CD4-positive, CD25-positive, alpha-beta regulatory T cell (primary cell): Measurements from ENCODE around the gene AOAH. TPM values are rescaled to one million over a fixed set of nuclear protein-coding genes. Genes with fewer than 3 reads are reported as not detected.

Experiments
- ATAC-seq, 2 donors: fragments of 150-1000 bp; cut with Tn5 transposase; one replicate each; pipeline ENCODE4 v1.10.0; 2021; ENCODE audit warnings: low read depth in 2 of 2, moderate number of reproducible peaks in 2 of 2, moderate library complexity in 1 of 2
- DNase-seq, 3 donors: peaks; one replicate each; pipeline versions ENCODE4 v3.0.0 to v3.0.0-alpha.2; 2012 to 2022; ENCODE audit warnings: mixed read lengths in 1 of 3
- H3K27ac ChIP-seq: one replicate; pipeline ENCODE4 v1.7.0; 2013; ENCODE audit warnings: mild to moderate bottlenecking, low read length; ENCODE audit not compliant: insufficient read depth, poor library complexity, severe bottlenecking
- H3K27me3 ChIP-seq: one replicate; pipeline ENCODE4 v1.7.0; 2013; ENCODE audit warnings: low read length; ENCODE audit not compliant: control insufficient read depth, insufficient read depth
- H3K36me3 ChIP-seq: one replicate; pipeline ENCODE4 v1.7.0; 2013; ENCODE audit warnings: mild to moderate bottlenecking, low read length, moderate library complexity; ENCODE audit not compliant: control insufficient read depth, insufficient read depth
- H3K4me1 ChIP-seq: 2 replicates; pipeline ENCODE4 v1.7.0; 2013; ENCODE audit warnings: mild to moderate bottlenecking, low read length; ENCODE audit not compliant: insufficient read depth, control insufficient read depth, poor library complexity, severe bottlenecking
- H3K4me3 ChIP-seq: one replicate; pipeline ENCODE4 v1.7.0; 2013; ENCODE audit warnings: low read depth, mild to moderate bottlenecking, low read length, moderate library complexity
- H3K9me3 ChIP-seq, 2 experiments: 1 replicate in 1 of 2; 2 replicates in 1 of 2; pipeline ENCODE4 v1.7.0; 2013; ENCODE audit warnings: low read length in 2 of 2, mild to moderate bottlenecking in 1 of 2, moderate library complexity in 1 of 2; ENCODE audit not compliant: control insufficient read depth in 2 of 2
- H3K27ac Mint-ChIP-seq, 3 donors: one replicate each; pipeline ENCODE4 v1.8.0; 2020 to 2022; ENCODE audit warnings: mild to moderate bottlenecking in 3 of 3, mixed read lengths in 3 of 3, moderate library complexity in 2 of 3
- H3K27me3 Mint-ChIP-seq: one replicate; pipeline ENCODE4 v1.8.0; 2022; ENCODE audit warnings: mild to moderate bottlenecking, mixed read lengths
- H3K36me3 Mint-ChIP-seq: one replicate; pipeline ENCODE4 v1.8.0; 2020; ENCODE audit warnings: mixed read lengths
- H3K4me1 Mint-ChIP-seq, 4 donors: one replicate each; pipeline ENCODE4 v1.8.0; 2020 to 2022; ENCODE audit warnings: mixed read lengths in 4 of 4, mild to moderate bottlenecking in 1 of 4
- H3K4me3 Mint-ChIP-seq, 4 donors: one replicate each; pipeline ENCODE4 v1.8.0; 2020 to 2022; ENCODE audit warnings: mild to moderate bottlenecking in 4 of 4, mixed read lengths in 4 of 4, moderate library complexity in 3 of 4
- H3K9me3 Mint-ChIP-seq, 7 donors: one replicate each; pipeline ENCODE4 v1.8.0; 2020 to 2022; ENCODE audit warnings: mixed read lengths in 7 of 7, mild to moderate bottlenecking in 3 of 7, moderate library complexity in 2 of 7
- polyA plus RNA-seq, 4 donors: library from polyadenylated mRNA; unstranded; fragments of 300-500 nt; fragmentation: Illumina TruSeq; gene quantifications; one replicate each; pipeline ENCODE4 v1.2.3, GENCODE V29; 2021
- total RNA-seq: library from RNA; stranded (reverse); gene quantifications from one replicate; pipeline ENCODE4 v1.2.3, GENCODE V29; 2022

AOAH gene
- total and polyA plus RNA-seq, 5 donors from 2014 or later, result 0.46 to 5.7 (median 1.5) TPM

- no peak overlapping the region for H3K27ac Mint-ChIP-seq
- H3K9me3 Mint-ChIP-seq, result peaks cover 0 to 5% (median 0%) of the 10 kb centered on the region in 7 donors
- Histone ChIP-seq H3K4me1 (no peaks in the 10 kb centered on the region), H3K27ac (no peak overlapping the region), H3K27me3 (no peaks in the 10 kb centered on the region), H3K4me3 (no peak overlapping the region), H3K9me3 (no peaks in the 10 kb centered on the region), H3K36me3 (no peaks in the 10 kb centered on the region)
- ATAC-seq (no peak), DNase-seq (no peak)
- no peaks in the 10 kb centered on the region for H3K36me3 Mint-ChIP-seq
- H3K27me3 Mint-ChIP-seq, result peaks cover 6% of the 10 kb centered on the region
- H3K4me3 Mint-ChIP-seq, result no peak overlapping the region
- peaks cover 0 to 4% (median 0%) of the 10 kb centered on the region in 4 donors for H3K4me1 Mint-ChIP-seq
These were observed 64.5 kb downstream of the AOAH start for GRCh38 chr7:36659638-36660341.

- no peaks in the 10 kb centered on the region for H3K4me1 ChIP-seq
- DNase-seq (no peak), ATAC-seq (no peak)
- no peaks in the 10 kb centered on the region for H3K9me3 Mint-ChIP-seq
- no peak overlapping the region for H3K27ac Mint-ChIP-seq
- no peaks in the 10 kb centered on the region for H3K36me3 Mint-ChIP-seq
- H3K9me3 ChIP-seq, result no peaks in the 10 kb centered on the region
- no peak overlapping the region for H3K4me3 Mint-ChIP-seq
- no peak overlapping the region for H3K4me3 ChIP-seq
- no peaks in the 10 kb centered on the region for H3K27me3 ChIP-seq
- H3K27ac ChIP-seq, result no peak overlapping the region
- H3K27me3 Mint-ChIP-seq, result peaks cover 1% of the 10 kb centered on the region
- H3K4me1 Mint-ChIP-seq, result peaks cover 0 to 4% (median 0%) of the 10 kb centered on the region in 4 donors
- no peaks in the 10 kb centered on the region for H3K36me3 ChIP-seq
These were observed 65.2 kb downstream of the AOAH start for GRCh38 chr7:36659172-36659516.

- no peak overlapping the region for H3K27ac ChIP-seq
These were observed 65.7 kb downstream of the AOAH start for GRCh38 chr7:36658335-36659171.

GRCh38 chr7:36657036-36657660 is 67.1 kb downstream of the AOAH start:
- Mint-ChIP-seq H3K4me1 (peaks cover 0 to 4% (median 0%) of the 10 kb centered on the region in 4 donors), H3K9me3 (no peaks in the 10 kb centered on the region), H3K4me3 (no peak overlapping the region), H3K27me3 (no peaks in the 10 kb centered on the region), H3K36me3 (no peaks in the 10 kb centered on the region), H3K27ac (peak overlapping the region in 2 of 3 donors; percentile 48 to 57)
- Histone ChIP-seq H3K27ac (no peak overlapping the region), H3K9me3 (no peaks in the 10 kb centered on the region), H3K4me1 (no peaks in the 10 kb centered on the region), H3K27me3 (no peaks in the 10 kb centered on the region), H3K4me3 (no peak overlapping the region), H3K36me3 (no peaks in the 10 kb centered on the region)
- DNase-seq (no peak), ATAC-seq (no peak)

More at GRCh38 chr7:36658335-36659171, 65.7 kb downstream of the AOAH start:
- no peaks in the 10 kb centered on the region for H3K9me3 ChIP-seq
- no peak for DNase-seq
- no peak for ATAC-seq
- no peaks in the 10 kb centered on the region for H3K36me3 ChIP-seq
- H3K4me3 ChIP-seq, result no peak overlapping the region
- Mint-ChIP-seq H3K27me3 (no peaks in the 10 kb centered on the region), H3K9me3 (no peaks in the 10 kb centered on the region), H3K27ac (no peak overlapping the region), H3K4me3 (no peak overlapping the region), H3K36me3 (no peaks in the 10 kb centered on the region), H3K4me1 (peaks cover 0 to 4% (median 0%) of the 10 kb centered on the region in 4 donors)
- H3K27me3 ChIP-seq, result no peaks in the 10 kb centered on the region
- H3K4me1 ChIP-seq, result no peaks in the 10 kb centered on the region

GRCh38 chr7:36654436-36654835 is 69.9 kb downstream of the AOAH start:
- ATAC-seq, result no peak
- Histone ChIP-seq H3K4me1 (no peaks in the 10 kb centered on the region), H3K4me3 (no peak overlapping the region), H3K36me3 (no peaks in the 10 kb centered on the region), H3K9me3 (no peaks in the 10 kb centered on the region), H3K27ac (no peak overlapping the region), H3K27me3 (no peaks in the 10 kb centered on the region)
- peaks cover 0 to 2% (median 0%) of the 10 kb centered on the region in 7 donors for H3K9me3 Mint-ChIP-seq
- no peaks in the 10 kb centered on the region for H3K36me3 Mint-ChIP-seq
- no peaks in the 10 kb centered on the region for H3K4me1 Mint-ChIP-seq
- peaks cover 4% of the 10 kb centered on the region for H3K27me3 Mint-ChIP-seq
- no peak overlapping the region for H3K27ac Mint-ChIP-seq
- no peak overlapping the region for H3K4me3 Mint-ChIP-seq
- DNase-seq, result no peak

- Histone ChIP-seq H3K4me3 (no peak overlapping the region), H3K27ac (no peak overlapping the region), H3K9me3 (no peaks in the 10 kb centered on the region), H3K4me1 (no peaks in the 10 kb centered on the region), H3K36me3 (no peaks in the 10 kb centered on the region), H3K27me3 (no peaks in the 10 kb centered on the region)
- no peak for DNase-seq
- Mint-ChIP-seq H3K27ac (no peak overlapping the region), H3K27me3 (peaks cover 4% of the 10 kb centered on the region), H3K4me3 (no peak overlapping the region), H3K4me1 (no peaks in the 10 kb centered on the region), H3K36me3 (no peaks in the 10 kb centered on the region), H3K9me3 (peaks cover 0 to 2% (median 0%) of the 10 kb centered on the region in 7 donors)
- no peak for ATAC-seq
These were observed 70.5 kb downstream of the AOAH start for GRCh38 chr7:36653663-36654355.

GRCh38 chr7:36653008-36653662 is 71.2 kb downstream of the AOAH start:
- Mint-ChIP-seq H3K4me3 (no peak overlapping the region), H3K36me3 (no peaks in the 10 kb centered on the region), H3K27me3 (peaks cover 4% of the 10 kb centered on the region), H3K27ac (no peak overlapping the region), H3K4me1 (no peaks in the 10 kb centered on the region), H3K9me3 (peaks cover 0 to 2% (median 0%) of the 10 kb centered on the region in 7 donors)
- Histone ChIP-seq H3K27me3 (no peaks in the 10 kb centered on the region), H3K9me3 (no peaks in the 10 kb centered on the region), H3K27ac (no peak overlapping the region), H3K4me1 (no peaks in the 10 kb centered on the region), H3K4me3 (no peak overlapping the region), H3K36me3 (no peaks in the 10 kb centered on the region)
- DNase-seq (no peak), ATAC-seq (no peak)
